Urinary bladder (tissue), 2 donors: ENCODE measurements around the gene CIDEC. TPM values are rescaled to one million over a fixed set of nuclear protein-coding genes. Genes with fewer than 3 reads are reported as not detected.

Experiments used
- polyA plus RNA-seq: library from polyadenylated mRNA; stranded (reverse); fragments of 200-250 nt; gene quantifications from one replicate; pipeline ENCODE4 v1.2.3, GENCODE V29; 2013
- small RNA-seq: library from RNA; depleted of rRNA; stranded (forward); fragments of <200 nt; gene quantifications from one replicate; pipeline ENCODE3, GENCODE V24; 2014
- total RNA-seq: library from RNA; depleted of rRNA; stranded (reverse); fragments of >200 nt; gene quantifications from one replicate; pipeline ENCODE4 v1.2.3, GENCODE V29; 2014
- donor health status: healthy.

Gene CIDEC
- total and polyA plus RNA-seq, 2 donors = 49.2 TPM; not detected in 1

Small RNA genes within 50 kb of the gene (small RNA-seq; reads per million reads assigned to genes)
- not detected for gene RNU6-882P

Other genes starting within 250 kb of the CIDEC start
- gene MTMR14, start 230.7 kb downstream of the CIDEC start, total RNA-seq = 15.5 TPM
- 22.7 TPM for gene MTMR14, start 230.7 kb downstream of the CIDEC start, polyA plus RNA-seq
- gene CPNE9, start 176.4 kb downstream of the CIDEC start, total RNA-seq = not detected
- 0.18 TPM for gene CPNE9, start 176.4 kb downstream of the CIDEC start, polyA plus RNA-seq
- gene BRPF1, start 148.5 kb downstream of the CIDEC start, total RNA-seq = 11.0 TPM
- 13.8 TPM for gene BRPF1, start 148.5 kb downstream of the CIDEC start, polyA plus RNA-seq
- 32.1 TPM for gene OGG1, start 130.3 kb downstream of the CIDEC start, total RNA-seq
- gene OGG1, start 130.3 kb downstream of the CIDEC start, polyA plus RNA-seq = 23.7 TPM
- 28.7 TPM for gene CAMK1, start 110.3 kb downstream of the CIDEC start, total RNA-seq
- gene CAMK1, start 110.3 kb downstream of the CIDEC start, polyA plus RNA-seq = 42.2 TPM
- gene TADA3, start 87.8 kb downstream of the CIDEC start, total RNA-seq = 33.2 TPM
- gene TADA3, start 87.8 kb downstream of the CIDEC start, polyA plus RNA-seq = 67.9 TPM
- 75.6 TPM for gene ARPC4, start 87.2 kb downstream of the CIDEC start, total RNA-seq
- gene ARPC4, start 87.2 kb downstream of the CIDEC start, polyA plus RNA-seq = 128 TPM
- 63.3 TPM for gene TTLL3, start 70.0 kb downstream of the CIDEC start, total RNA-seq
- gene TTLL3, start 70.0 kb downstream of the CIDEC start, polyA plus RNA-seq = 36.2 TPM
- gene RPUSD3, start 36.2 kb downstream of the CIDEC start, total RNA-seq = 14.4 TPM
- gene RPUSD3, start 36.2 kb downstream of the CIDEC start, polyA plus RNA-seq = 39.6 TPM
- 12.2 TPM for gene JAGN1, start 10.4 kb upstream of the CIDEC start, total RNA-seq
- 44.3 TPM for gene JAGN1, start 10.4 kb upstream of the CIDEC start, polyA plus RNA-seq
- gene IL17RE, start 22.6 kb upstream of the CIDEC start, total RNA-seq = 1.2 TPM
- gene IL17RE, start 22.6 kb upstream of the CIDEC start, polyA plus RNA-seq = 4.3 TPM
- gene IL17RC, start 36.8 kb upstream of the CIDEC start, total RNA-seq = 24.7 TPM
- gene IL17RC, start 36.8 kb upstream of the CIDEC start, polyA plus RNA-seq = 72.5 TPM
- 22.9 TPM for gene CRELD1, start 53.6 kb upstream of the CIDEC start, total RNA-seq
- 72.3 TPM for gene CRELD1, start 53.6 kb upstream of the CIDEC start, polyA plus RNA-seq
- gene PRRT3, start 72.2 kb upstream of the CIDEC start, total RNA-seq = 0.95 TPM
- 2.8 TPM for gene PRRT3, start 72.2 kb upstream of the CIDEC start, polyA plus RNA-seq
- gene EMC3, start 106.6 kb upstream of the CIDEC start, total RNA-seq = 45.2 TPM
- 117 TPM for gene EMC3, start 106.6 kb upstream of the CIDEC start, polyA plus RNA-seq
- 12.1 TPM for gene FANCD2, start 146.2 kb upstream of the CIDEC start, total RNA-seq
- gene FANCD2, start 146.2 kb upstream of the CIDEC start, polyA plus RNA-seq = 1.7 TPM
- not detected for gene FANCD2OS, start 228.0 kb upstream of the CIDEC start, total RNA-seq
- gene FANCD2OS, start 228.0 kb upstream of the CIDEC start, polyA plus RNA-seq = not detected
- gene BRK1, start 235.4 kb upstream of the CIDEC start, total RNA-seq = 82.3 TPM
- 252 TPM for gene BRK1, start 235.4 kb upstream of the CIDEC start, polyA plus RNA-seq